Measurements from ENCODE around the gene GLCCI1. TPM values are rescaled to one million over a fixed set of nuclear protein-coding genes. Genes with fewer than 3 reads are reported as not detected.

The GLCCI1 gene
- total RNA-seq, 1 experiment from 2014 or later: 55.7 TPM

- Histone ChIP-seq H3K4me1 (ENCODE audit: low read length) (no peaks in the 10 kb centered on the region), H3K4me3 (ENCODE audit: low read length) (no peak overlapping the region), H4K20me1 (ENCODE audit: insufficient read depth, low read depth, low read length) (no peaks in the 10 kb centered on the region), H3K27ac (ENCODE audit: low read length) (no peak overlapping the region), H3K27me3 (ENCODE audit: low read length) (no peaks in the 10 kb centered on the region), H2AFZ (ENCODE audit: low read length) (no peak overlapping the region), H3K9ac (ENCODE audit: low read length) (no peak overlapping the region), H3K4me2 (ENCODE audit: low read depth, low read length, poor library complexity, severe bottlenecking) (no peak overlapping the region), H3K9me3 (ENCODE audit: low read length) (no peaks in the 10 kb centered on the region), H3K79me2 (ENCODE audit: low read length) (no peaks in the 10 kb centered on the region), H3K36me3 (ENCODE audit: insufficient read depth, low read length) (no peaks in the 10 kb centered on the region), H3K9me2 (replicated peaks; ENCODE audit: insufficient read depth, low read length) (no peaks in the 10 kb centered on the region)
- no peak for DNase-seq
Observed at GRCh38 chr7:7931626-7932025, 37.0 kb upstream of the GLCCI1 start.

- no peak for DNase-seq
- no peak overlapping the region for H3K27ac ChIP-seq (ENCODE audit: low read length)
- H3K27me3 ChIP-seq (ENCODE audit: low read length): no peaks in the 10 kb centered on the region
- H3K79me2 ChIP-seq (ENCODE audit: low read length): no peaks in the 10 kb centered on the region
- H4K20me1 ChIP-seq (ENCODE audit: insufficient read depth, low read depth, low read length): no peaks in the 10 kb centered on the region
- H3K4me1 ChIP-seq (ENCODE audit: low read length): no peaks in the 10 kb centered on the region
- H3K36me3 ChIP-seq (ENCODE audit: insufficient read depth, low read length): no peaks in the 10 kb centered on the region
- no peak overlapping the region for H3K4me2 ChIP-seq (ENCODE audit: low read depth, low read length, poor library complexity, severe bottlenecking)
- no peak overlapping the region for H3K4me3 ChIP-seq (ENCODE audit: low read length)
- no peaks in the 10 kb centered on the region for H3K9me2 ChIP-seq (replicated peaks; ENCODE audit: insufficient read depth, low read length)
- H3K9me3 ChIP-seq (ENCODE audit: low read length): no peaks in the 10 kb centered on the region
- H2AFZ ChIP-seq (ENCODE audit: low read length): no peak overlapping the region
- no peak overlapping the region for H3K9ac ChIP-seq (ENCODE audit: low read length)
Observed at GRCh38 chr7:7932553-7932952, 36.0 kb upstream of the GLCCI1 start.

- H3K27ac ChIP-seq (ENCODE audit: low read length): no peak overlapping the region
- DNase-seq: no peak
- H2AFZ ChIP-seq (ENCODE audit: low read length): no peak overlapping the region
- no peaks in the 10 kb centered on the region for H3K27me3 ChIP-seq (ENCODE audit: low read length)
- H3K4me3 ChIP-seq (ENCODE audit: low read length): no peak overlapping the region
- no peaks in the 10 kb centered on the region for H3K4me1 ChIP-seq (ENCODE audit: low read length)
- no peaks in the 10 kb centered on the region for H3K36me3 ChIP-seq (ENCODE audit: insufficient read depth, low read length)
- H3K9me2 ChIP-seq (replicated peaks; ENCODE audit: insufficient read depth, low read length): no peaks in the 10 kb centered on the region
- no peaks in the 10 kb centered on the region for H3K79me2 ChIP-seq (ENCODE audit: low read length)
- H3K4me2 ChIP-seq (ENCODE audit: low read depth, low read length, poor library complexity, severe bottlenecking): no peak overlapping the region
- no peaks in the 10 kb centered on the region for H3K9me3 ChIP-seq (ENCODE audit: low read length)
- no peaks in the 10 kb centered on the region for H4K20me1 ChIP-seq (ENCODE audit: insufficient read depth, low read depth, low read length)
- H3K9ac ChIP-seq (ENCODE audit: low read length): no peak overlapping the region
Observed at GRCh38 chr7:7933915-7934526, 34.6 kb upstream of the GLCCI1 start.

- H3K27ac ChIP-seq (ENCODE audit: low read length): no peak overlapping the region
- H3K9me2 ChIP-seq (replicated peaks; ENCODE audit: insufficient read depth, low read length): no peaks in the 10 kb centered on the region
- no peak overlapping the region for H2AFZ ChIP-seq (ENCODE audit: low read length)
- no peak overlapping the region for H3K9ac ChIP-seq (ENCODE audit: low read length)
- no peaks in the 10 kb centered on the region for H4K20me1 ChIP-seq (ENCODE audit: insufficient read depth, low read depth, low read length)
- no peaks in the 10 kb centered on the region for H3K4me1 ChIP-seq (ENCODE audit: low read length)
- H3K79me2 ChIP-seq (ENCODE audit: low read length): no peaks in the 10 kb centered on the region
- DNase-seq: no peak
- H3K9me3 ChIP-seq (ENCODE audit: low read length): no peaks in the 10 kb centered on the region
- H3K36me3 ChIP-seq (ENCODE audit: insufficient read depth, low read length): no peaks in the 10 kb centered on the region
- no peaks in the 10 kb centered on the region for H3K27me3 ChIP-seq (ENCODE audit: low read length)
- no peak overlapping the region for H3K4me2 ChIP-seq (ENCODE audit: low read depth, low read length, poor library complexity, severe bottlenecking)
- H3K4me3 ChIP-seq (ENCODE audit: low read length): no peak overlapping the region
Observed at GRCh38 chr7:7934945-7935344, 33.7 kb upstream of the GLCCI1 start.

GRCh38 chr7:7938471-7938870 lies 30.1 kb upstream of the GLCCI1 start:
- H3K4me2 ChIP-seq (ENCODE audit: low read depth, low read length, poor library complexity, severe bottlenecking): no peak overlapping the region
- no peaks in the 10 kb centered on the region for H3K9me2 ChIP-seq (replicated peaks; ENCODE audit: insufficient read depth, low read length)
- no peaks in the 10 kb centered on the region for H4K20me1 ChIP-seq (ENCODE audit: insufficient read depth, low read depth, low read length)
- H3K9ac ChIP-seq (ENCODE audit: low read length): no peak overlapping the region
- no peak overlapping the region for H2AFZ ChIP-seq (ENCODE audit: low read length)
- H3K79me2 ChIP-seq (ENCODE audit: low read length): no peaks in the 10 kb centered on the region
- DNase-seq: no peak
- no peak overlapping the region for H3K27ac ChIP-seq (ENCODE audit: low read length)
- H3K27me3 ChIP-seq (ENCODE audit: low read length): no peaks in the 10 kb centered on the region
- no peak overlapping the region for H3K4me3 ChIP-seq (ENCODE audit: low read length)
- H3K36me3 ChIP-seq (ENCODE audit: insufficient read depth, low read length): no peaks in the 10 kb centered on the region
- H3K4me1 ChIP-seq (ENCODE audit: low read length): no peaks in the 10 kb centered on the region
- H3K9me3 ChIP-seq (ENCODE audit: low read length): no peaks in the 10 kb centered on the region

- Histone ChIP-seq H3K9ac (ENCODE audit: low read length) (no peak overlapping the region), H3K79me2 (ENCODE audit: low read length) (no peaks in the 10 kb centered on the region), H3K27ac (ENCODE audit: low read length) (no peak overlapping the region), H3K9me3 (ENCODE audit: low read length) (no peaks in the 10 kb centered on the region), H3K36me3 (ENCODE audit: insufficient read depth, low read length) (no peaks in the 10 kb centered on the region), H3K4me2 (ENCODE audit: low read depth, low read length, poor library complexity, severe bottlenecking) (no peak overlapping the region), H3K9me2 (replicated peaks; ENCODE audit: insufficient read depth, low read length) (no peaks in the 10 kb centered on the region), H2AFZ (ENCODE audit: low read length) (no peak overlapping the region), H3K4me3 (ENCODE audit: low read length) (no peak overlapping the region), H3K4me1 (ENCODE audit: low read length) (peaks cover 12% of the 10 kb centered on the region), H3K27me3 (ENCODE audit: low read length) (no peaks in the 10 kb centered on the region), H4K20me1 (ENCODE audit: insufficient read depth, low read depth, low read length) (no peaks in the 10 kb centered on the region)
- DNase-seq: no peak
Observed at GRCh38 chr7:7943951-7944350, 24.6 kb upstream of the GLCCI1 start.

DNA sequence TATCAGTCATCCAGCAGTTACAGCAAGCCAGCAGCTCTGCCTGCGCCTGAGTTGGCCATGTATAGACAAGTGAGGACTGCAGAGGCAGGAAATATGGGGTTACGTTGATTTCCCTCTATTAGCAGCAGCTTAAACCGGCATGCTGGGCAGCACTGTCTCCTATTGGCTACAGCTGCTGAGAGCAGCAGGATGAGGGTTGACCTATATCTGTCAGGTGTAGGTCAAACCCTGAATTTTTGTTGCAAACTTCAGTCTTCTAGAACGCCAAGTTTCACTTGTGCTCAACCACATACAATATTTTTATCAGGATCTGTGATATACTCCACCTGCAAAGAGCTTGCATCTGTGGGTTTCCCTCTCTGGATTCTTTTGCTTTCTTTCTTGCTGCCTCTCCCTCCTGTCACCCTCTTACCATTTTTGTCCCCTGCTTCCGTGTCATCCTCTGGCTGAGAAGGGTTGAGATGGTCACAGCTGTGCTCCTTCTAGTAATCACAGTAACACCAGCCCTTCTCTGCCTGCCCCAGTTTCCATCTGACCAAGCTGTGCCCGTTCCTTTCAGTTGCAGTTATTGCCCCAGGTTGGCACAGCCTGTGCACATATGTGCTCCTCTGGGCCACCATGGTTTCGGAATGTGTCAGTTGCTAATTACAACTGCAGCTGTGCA lies 23.8 kb upstream of the GLCCI1 start:
- Histone ChIP-seq H3K4me1 (ENCODE audit: low read length) (peaks cover 12% of the 10 kb centered on the region), H3K36me3 (ENCODE audit: insufficient read depth, low read length) (no peaks in the 10 kb centered on the region), H3K27ac (ENCODE audit: low read length) (no peak overlapping the region), H3K4me3 (ENCODE audit: low read length) (no peak overlapping the region), H3K9ac (ENCODE audit: low read length) (0 out of 2 replicates have a peak overlapping the region, but pooled peaks have one; percentile 3), H3K27me3 (ENCODE audit: low read length) (no peaks in the 10 kb centered on the region), H4K20me1 (ENCODE audit: insufficient read depth, low read depth, low read length) (no peaks in the 10 kb centered on the region), H2AFZ (ENCODE audit: low read length) (no peak overlapping the region), H3K9me2 (replicated peaks; ENCODE audit: insufficient read depth, low read length) (no peaks in the 10 kb centered on the region), H3K79me2 (ENCODE audit: low read length) (no peaks in the 10 kb centered on the region), H3K4me2 (ENCODE audit: low read depth, low read length, poor library complexity, severe bottlenecking) (no peak overlapping the region), H3K9me3 (ENCODE audit: low read length) (no peaks in the 10 kb centered on the region)
- DNase-seq: no peak

- Histone ChIP-seq H3K9ac (ENCODE audit: low read length) (no peak overlapping the region), H4K20me1 (ENCODE audit: insufficient read depth, low read depth, low read length) (no peaks in the 10 kb centered on the region), H3K27ac (ENCODE audit: low read length) (no peak overlapping the region), H3K4me3 (ENCODE audit: low read length) (no peak overlapping the region), H3K27me3 (ENCODE audit: low read length) (no peaks in the 10 kb centered on the region), H3K4me1 (ENCODE audit: low read length) (peaks cover 12% of the 10 kb centered on the region), H3K36me3 (ENCODE audit: insufficient read depth, low read length) (no peaks in the 10 kb centered on the region), H3K9me2 (replicated peaks; ENCODE audit: insufficient read depth, low read length) (no peaks in the 10 kb centered on the region), H3K9me3 (ENCODE audit: low read length) (no peaks in the 10 kb centered on the region), H3K4me2 (ENCODE audit: low read depth, low read length, poor library complexity, severe bottlenecking) (no peak overlapping the region), H2AFZ (ENCODE audit: low read length) (no peak overlapping the region), H3K79me2 (ENCODE audit: low read length) (no peaks in the 10 kb centered on the region)
- no peak for DNase-seq
Observed at GRCh38 chr7:7946486-7946885, 22.1 kb upstream of the GLCCI1 start.

Measured in Karpas-422 (cell line).